ENCODE data around the gene CXorf38. TPM values are rescaled to one million over a fixed set of nuclear protein-coding genes. Genes with fewer than 3 reads are reported as not detected.

Gene CXorf38
- total and polyA plus RNA-seq, 12 donors, result 2.6 to 11.9 (median 4.7) TPM

- H3K9me3 ChIP-seq, result no peaks in the 10 kb centered on the region
- H3K27me3 ChIP-seq, result peaks cover 0 to 84% (median 0%) of the 10 kb centered on the region in 7 donors
- no peaks in the 10 kb centered on the region for H3K36me3 ChIP-seq
- H3K4me1 ChIP-seq, result peaks cover 4 to 29% (median 12%) of the 10 kb centered on the region in 9 donors
- ATAC-seq, result no peak
- peak overlapping the region; percentile 64 to 93 (median 88) for H3K27ac ChIP-seq
- H3K4me3 ChIP-seq, result peak overlapping the region; percentile 33 to 92 (median 74)
- intact Hi-C loops (cut with DNase I), result no loop called here
- TF ChIP-seq CTCF (IDR thresholded peaks at IDR 0.05), result no peak
- 2 to 3% methylated on average over 12 to 15 of the region's 15 CpGs for WGBS, 2 donors
- DNase-seq, result no peak
Measured at GRCh38 chrX:40581336-40581920, 65.9 kb downstream of the CXorf38 start.

GRCh38 chrX:40580537-40581335 is 66.6 kb downstream of the CXorf38 start, which contains the start of gene ATP6AP2:
ATP6AP2 (plus strand) TSS chrX:40580970; CDS start chrX:40581066, 96 bp downstream.
- Histone ChIP-seq H3K9me3 (no peaks in the 10 kb centered on the region), H3K4me1 (peaks cover 4 to 29% (median 12%) of the 10 kb centered on the region in 9 donors), H3K4me3 (peak within 1 kb of the TSS; percentile 33 to 92 (median 74)), H3K27me3 (peaks cover 0 to 79% (median 0%) of the 10 kb centered on the region in 7 donors), H3K27ac (peak within 1 kb of the TSS; percentile 64 to 93 (median 88)), H3K36me3 (no peaks in the 10 kb centered on the region)
- ATAC-seq (peak; percentile 97 to 100 (median 99)), DNase-seq (peak; percentile 87 to 93)
- TF ChIP-seq CTCF (IDR thresholded peaks at IDR 0.05), result no peak
- intact Hi-C loops (cut with DNase I), result no loop called here
- WGBS, 2 donors, result 0% methylated on average over 34 to 75 of the region's 89 CpGs

- H3K36me3 ChIP-seq, result no peaks in the 10 kb centered on the region
- ATAC-seq, result peak in 7 of 8 donors; percentile 41 to 82 (median 72)
- H3K27me3 ChIP-seq, result peaks cover 0 to 78% (median 0%) of the 10 kb centered on the region in 7 donors
- 9 to 10% methylated on average over 12 of the region's 12 CpGs for WGBS, 2 donors
- H3K4me3 ChIP-seq, result peak overlapping the region; percentile 33 to 92 (median 74)
- no peaks in the 10 kb centered on the region for H3K9me3 ChIP-seq
- H3K27ac ChIP-seq, result peak overlapping the region; percentile 60 to 93 (median 88)
- TF ChIP-seq CTCF (IDR thresholded peaks at IDR 0.05), result no peak
- DNase-seq, result no peak
- H3K4me1 ChIP-seq, result peaks cover 4 to 29% (median 12%) of the 10 kb centered on the region in 9 donors
- intact Hi-C loops (cut with DNase I), result no loop called here
Measured at GRCh38 chrX:40579900-40580536, 67.3 kb downstream of the CXorf38 start.

- ATAC-seq (no peak), DNase-seq (no peak)
- peaks cover 0 to 82% (median 0%) of the 10 kb centered on the region in 7 donors for H3K27me3 ChIP-seq
- H3K9me3 ChIP-seq, result no peaks in the 10 kb centered on the region
- peaks cover 4 to 29% (median 12%) of the 10 kb centered on the region in 9 donors for H3K4me1 ChIP-seq
- H3K4me3 ChIP-seq, result no peak overlapping the region
- H3K36me3 ChIP-seq, result no peaks in the 10 kb centered on the region
- peak overlapping the region in 1 of 10 donors; percentile 91 for H3K27ac ChIP-seq
- no peak for TF ChIP-seq CTCF (IDR thresholded peaks at IDR 0.05)
- 66 to 83% methylated on average over 3 of the region's 3 CpGs for WGBS, 2 donors
- intact Hi-C loops (cut with DNase I), result no loop called here
Measured at GRCh38 chrX:40579141-40579540, 68.2 kb downstream of the CXorf38 start.
